Measurements from ENCODE around the gene MYH7. TPM values are rescaled to one million over a fixed set of nuclear protein-coding genes. Genes with fewer than 3 reads are reported as not detected.

MYH7 gene
- polyA plus RNA-seq, 1 of the 3 experiments (the other 2 are of a cell fraction) = not detected

GRCh38 chr14:23366426-23366921, 69.0 kb downstream of the MYH7 start:
- Histone ChIP-seq H3K4me1 (ENCODE audit: control insufficient read depth in 1 of 2, insufficient read depth in 2 of 2, low read depth in 1 of 2, low read length in 1 of 2) (peaks cover 0 to 16% of the 10 kb centered on the region in 2 experiments; a peak in 2 of 4 replicates), H3K27ac (ENCODE audit: low read depth in 2 of 2, low read length in 1 of 2) (peak overlapping the region in 1 of 2 experiments; percentile 92; a peak in 2 of 4 replicates), H3K4me3 (ENCODE audit: low read depth in 2 of 2, low read length in 1 of 2) (peak overlapping the region in 1 of 2 experiments; percentile 57; a peak in 2 of 4 replicates), H4K20me1 (ENCODE audit: insufficient read depth) (no peaks in the 10 kb centered on the region), H3F3A (replicated peaks; ENCODE audit: insufficient read depth) (no peaks in the 10 kb centered on the region), H2AFZ (ENCODE audit: low read depth) (peak overlapping the region; percentile 56; the same call in 1 of the 2 replicates), H3K9me3 (no peaks in the 10 kb centered on the region), H3K27me3 (ENCODE audit: insufficient read depth) (peaks cover 7% of the 10 kb centered on the region; the same call in 1 of the 2 replicates), H3K9ac (no peak overlapping the region; the same call in 1 of the 2 replicates), H3K36me3 (replicated peaks in 1 of 2; ENCODE audit: control insufficient read depth in 1 of 2, insufficient read depth in 2 of 2, low read length in 1 of 2) (no peaks in the 10 kb centered on the region), H3K79me2 (ENCODE audit: insufficient read depth) (peaks cover 6% of the 10 kb centered on the region; the same call in 1 of the 2 replicates), H3K4me2 (peak overlapping the region; percentile 79; the same call in 1 of the 2 replicates), H3K9me2 (no peaks in the 10 kb centered on the region)
- TF ChIP-seq FOXJ3 (CRISPR knock-in tag; IDR thresholded peaks at IDR 0.05) (no peak), MXI1 (IDR thresholded peaks at IDR 0.05; ENCODE audit: low read depth, low read length) (peak; percentile 49; the same call in 1 of the 2 replicates), POLR2AphosphoS5 (IDR thresholded peaks at IDR 0.05; ENCODE audit: low read depth, low read length) (0 out of 2 replicates have a peak, but pooled peaks have one; percentile 5)
- CTCF ChIA-PET = interaction anchor here (0.6 to 6.6 kb wide), 10 partner anchors 13 to 116 kb away, joined by 3 to 46 read pairs (median 4); partner anchors contain the start of gene SLC22A17
- POLR2A ChIA-PET = interaction anchor here (0.8 to 5.6 kb wide), 8 partner anchors 9 to 88 kb away, joined by 3 to 45 read pairs (median 7); partner anchors contain the start of genes PABPN1 and SLC22A17
- DNase-seq = peak; percentile 90
- WGBS (ENCODE audit: low lambda C conversion rate) = 20% methylated on average over 30 of the region's 34 CpGs

GRCh38 chr14:23365732-23366425, 69.6 kb downstream of the MYH7 start:
- DNase-seq = peak; percentile 90
- no peaks in the 10 kb centered on the region for H3K9me2 ChIP-seq
- ChIA-PET CTCF (interaction anchor here (1.0 to 6.6 kb wide), 9 partner anchors 12 to 59 kb away, joined by 3 to 46 read pairs (median 4); partner anchors contain the start of genes BCL2L2 and SLC22A17), POLR2A (interaction anchor here (0.7 to 5.6 kb wide), 10 partner anchors 9 to 89 kb away, joined by 3 to 45 read pairs (median 6); partner anchors contain the start of genes PABPN1 and SLC22A17)
- TF ChIP-seq NFIC (IDR thresholded peaks at IDR 0.05; ENCODE audit: borderline replicate concordance) (no peak), RXRA (IDR thresholded peaks at IDR 0.05; ENCODE audit: borderline replicate concordance, low read depth) (no peak), RCOR1 (IDR thresholded peaks at IDR 0.05; ENCODE audit: low read length) (0 out of 2 replicates have a peak, but pooled peaks have one; percentile 14), TAF1 (IDR thresholded peaks at IDR 0.05; ENCODE audit: borderline replicate concordance, low read depth, low read length) (peak; percentile 45), POLR2AphosphoS5 (IDR thresholded peaks at IDR 0.05; ENCODE audit: low read depth, low read length) (peak; percentile 85), NRF1 (IDR thresholded peaks at IDR 0.05; ENCODE audit: low read depth, low read length) (no peak), FOXJ3 (CRISPR knock-in tag; IDR thresholded peaks at IDR 0.05) (0 out of 2 replicates have a peak, but pooled peaks have one; percentile 16), CHD2 (IDR thresholded peaks at IDR 0.05; ENCODE audit: low read length, partially characterized antibody) (peak; percentile 22)
- WGBS (ENCODE audit: low lambda C conversion rate) = 8% methylated on average over 28 of the region's 51 CpGs
- peak overlapping the region; percentile 66; the same call in 1 of the 2 replicates for H3K9ac ChIP-seq
- no peaks in the 10 kb centered on the region for H3K9me3 ChIP-seq
- H3K36me3 ChIP-seq (replicated peaks in 1 of 2; ENCODE audit: control insufficient read depth in 1 of 2, insufficient read depth in 2 of 2, low read length in 1 of 2) = no peaks in the 10 kb centered on the region
- H3K4me3 ChIP-seq (ENCODE audit: low read depth in 2 of 2, low read length in 1 of 2) = peak overlapping the region; percentile 43 to 57; a peak in 3 of 4 replicates
- H3K79me2 ChIP-seq (ENCODE audit: insufficient read depth) = peaks cover 6% of the 10 kb centered on the region; the same call in 1 of the 2 replicates
- peak overlapping the region; percentile 79 for H3K4me2 ChIP-seq
- H3K4me1 ChIP-seq (ENCODE audit: control insufficient read depth in 1 of 2, insufficient read depth in 2 of 2, low read depth in 1 of 2, low read length in 1 of 2) = peaks cover 0 to 16% of the 10 kb centered on the region in 2 experiments; a peak in 2 of 4 replicates
- no peaks in the 10 kb centered on the region for H4K20me1 ChIP-seq (ENCODE audit: insufficient read depth)
- no peak overlapping the region; the same call in 1 of the 2 replicates for H2AFZ ChIP-seq (ENCODE audit: low read depth)
- H3K27ac ChIP-seq (ENCODE audit: low read depth in 2 of 2, low read length in 1 of 2) = peak overlapping the region in 1 of 2 experiments; percentile 92; a peak in 2 of 4 replicates
- peaks cover under 1% of the 10 kb centered on the region; the same call in 1 of the 2 replicates for H3K27me3 ChIP-seq (ENCODE audit: insufficient read depth)
- no peaks in the 10 kb centered on the region for H3F3A ChIP-seq (replicated peaks; ENCODE audit: insufficient read depth)
